K562 (cell line): ENCODE data around the gene LYRM7.

ENCODE experiments used
- HINFP ChIP-seq: fragments of 450-650 bp; conservative IDR thresholded peaks from 2 replicates; pipeline ENCODE4 v1.6.1; 2016; ENCODE audit warnings: missing genetic modification characterization, low read depth, mild to moderate bottlenecking, control low read depth, missing compliant biosample characterization
- MYC ChIP-seq, 2 experiments: fragments of 250-450 bp in 1 of 2; sonication (Bioruptor Pico) in 1 of 2; IDR thresholded peaks; 2 replicates each; pipeline versions ENCODE4 v1.5.1 to v1.6.1; 2012 to 2021; ENCODE audit warnings: low read depth in 2 of 2, borderline replicate concordance in 1 of 2, improper control_type of control experiment in 1 of 2, low read length in 1 of 2, mild to moderate bottlenecking in 1 of 2, moderate library complexity in 1 of 2
- POLR2AphosphoS5 ChIP-seq: IDR thresholded peaks from 2 replicates; pipeline ENCODE4 v1.6.1; 2011; ENCODE audit warnings: mild to moderate bottlenecking, low read depth, low read length, moderate library complexity; ENCODE audit not compliant: control insufficient read depth, insufficient read depth
- SRF ChIP-seq, 2 experiments: fragments of 250-450, 450-650 bp in 1 of 2; sonication (Bioruptor Pico) in 1 of 2; sonication (generic) in 1 of 2; formaldehyde crosslinking; IDR thresholded peaks; 2 replicates each; pipeline versions ENCODE4 v1.5.0 to v1.5.1; 2020 to 2022; ENCODE audit warnings: mild to moderate bottlenecking in 1 of 2, missing genetic modification reagents in 1 of 2
- ZNF274 ChIP-seq: IDR thresholded peaks from 2 replicates; pipeline ENCODE4 v1.6.1; 2011; ENCODE audit warnings: low read depth, mild to moderate bottlenecking, low read length, moderate library complexity, borderline replicate concordance

- TF ChIP-seq POLR2AphosphoS5, result no peak
- TF ChIP-seq MYC (IDR thresholded peaks at IDR 0.05; ENCODE audit: low read depth, low read length), result no peak
- TF ChIP-seq MYC (CRISPR knock-in tag; IDR thresholded peaks at IDR 0.05; ENCODE audit: borderline replicate concordance, low read depth), result no peak
- no peak for TF ChIP-seq ZNF274
- no peak for TF ChIP-seq SRF (CRISPR knock-in tag; IDR thresholded peaks at IDR 0.05)
- no peak for TF ChIP-seq HINFP (tag)
These were observed 80.2 kb downstream of the LYRM7 start for GRCh38 chr5:131250751-131251475.
